Right renal cortex interstitium (tissue), 3 donors: ENCODE data around the gene CSNK2A2. TPM values are rescaled to one million over a fixed set of nuclear protein-coding genes. Genes with fewer than 3 reads are reported as not detected.

ENCODE experiments used
- DNase-seq, 3 donors: peaks; one replicate each; pipeline ENCODE4 v3.0.0-alpha.2; 2013; ENCODE audit warnings: low read depth in 3 of 3, low spot score in 2 of 3
- polyA plus RNA-seq, 3 donors: library from polyadenylated mRNA; unstranded; fragments of 120-200 nt; gene quantifications; one replicate each; pipeline ENCODE4 v1.2.1, GENCODE V29; 2013; ENCODE audit not compliant: insufficient read length in 3 of 3

Gene CSNK2A2
- polyA plus RNA-seq, 3 donors = 69.7 to 73.5 (median 73.1) TPM

- no peak for DNase-seq
These were observed 82.8 kb downstream of the CSNK2A2 start for GRCh38 chr16:58114827-58115825.

DNA sequence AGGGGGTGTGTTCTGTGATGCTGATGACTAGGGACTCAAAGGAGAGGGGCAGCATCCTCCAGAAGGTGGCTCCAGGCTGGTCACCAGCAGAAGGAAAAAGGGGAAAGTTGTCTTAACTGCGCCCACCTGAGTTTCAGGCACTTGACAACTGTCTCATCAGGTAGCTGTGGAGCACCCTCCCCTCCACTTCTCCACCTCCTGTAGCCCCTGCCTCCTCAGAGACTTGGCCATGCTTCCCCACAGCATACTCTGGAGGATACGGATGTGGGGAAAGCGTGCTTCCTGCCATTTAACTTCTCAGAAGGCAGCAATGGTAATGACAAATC is 86.6 kb downstream of the CSNK2A2 start:
- DNase-seq = no peak

DNA sequence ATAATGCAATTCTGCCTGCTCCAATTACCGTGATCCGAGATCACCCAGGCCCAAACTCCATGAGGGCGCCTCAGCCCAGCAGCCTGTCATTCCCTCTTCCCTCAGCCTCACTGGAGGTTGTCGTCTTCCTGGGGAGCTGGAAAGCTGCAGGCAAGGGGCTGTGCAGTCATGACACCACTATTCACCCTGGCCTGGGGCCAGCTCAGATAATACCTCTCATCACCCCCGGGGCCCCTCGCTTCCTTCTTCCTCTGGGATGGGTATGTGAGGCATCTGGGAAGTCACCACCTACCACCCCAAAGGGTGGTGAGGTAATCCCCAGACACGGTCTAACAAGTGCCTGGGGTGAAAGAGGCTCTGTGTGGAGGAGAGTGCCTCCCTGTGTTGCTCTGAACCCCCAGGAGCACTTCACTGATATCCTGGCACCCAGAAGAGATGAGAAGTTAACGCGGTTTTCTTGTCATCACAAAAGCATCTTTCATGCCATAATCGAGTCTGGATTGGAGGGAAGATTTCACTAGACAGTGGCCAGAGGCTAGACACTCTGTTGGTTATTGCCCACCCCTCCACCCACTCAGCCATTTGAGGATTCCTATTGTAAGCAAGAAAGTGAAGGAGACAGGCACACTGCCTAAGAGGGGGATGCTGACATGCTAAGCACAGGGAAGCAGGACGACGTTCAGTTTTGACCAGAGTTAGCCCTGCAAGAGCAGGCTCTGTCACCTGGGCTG is 87.2 kb downstream of the CSNK2A2 start:
- no peak for DNase-seq

- no peak for DNase-seq
These were observed 88.0 kb downstream of the CSNK2A2 start for GRCh38 chr16:58109881-58110280.

GRCh38 chr16:58109330-58109729 is 88.6 kb downstream of the CSNK2A2 start:
- no peak for DNase-seq

Other genes starting within 250 kb of the CSNK2A2 start
- under 1 TPM in 2 of 3 donors, not detected in 1; 0.03 to 0.07 TPM for gene CNGB1, start 227.0 kb downstream of the CSNK2A2 start, polyA plus RNA-seq
- gene ZNF319, start 197.4 kb downstream of the CSNK2A2 start, polyA plus RNA-seq = 10 to 100 TPM in 2 of 3 donors, 1 to 10 TPM in 1; 8.4 to 10.3 (median 10.1) TPM
- gene USB1, start 196.7 kb downstream of the CSNK2A2 start, polyA plus RNA-seq = 10 to 100 TPM; 20.9 to 22.3 (median 21.0) TPM
- 10 to 100 TPM; 12.1 to 14.3 (median 12.7) TPM for gene MMP15, start 172.4 kb downstream of the CSNK2A2 start, polyA plus RNA-seq
- gene CFAP20, start 68.7 kb downstream of the CSNK2A2 start, polyA plus RNA-seq = 10 to 100 TPM; 72.3 to 78.4 (median 72.9) TPM
- not detected for gene PRSS54, start 96.9 kb upstream of the CSNK2A2 start, polyA plus RNA-seq
- 10 to 100 TPM; 11.8 to 13.9 (median 13.2) TPM for gene GINS3, start 194.4 kb upstream of the CSNK2A2 start, polyA plus RNA-seq